Neural crest cell (in vitro differentiated cells): ENCODE results near the gene SSH2. TPM values are rescaled to one million over a fixed set of nuclear protein-coding genes. Genes with fewer than 3 reads are reported as not detected.

ENCODE experiments used
- DNase-seq: peaks from one replicate; pipeline ENCODE4 v3.0.0; 2021; ENCODE audit warnings: low read depth, mixed read lengths, low spot score
- H3K27ac Mint-ChIP-seq: one replicate; pipeline ENCODE4 v1.8.0; 2021; ENCODE audit warnings: mild to moderate bottlenecking, mixed read lengths; ENCODE audit not compliant: unreplicated experiment
- H3K27me3 Mint-ChIP-seq: 2 replicates; pipeline ENCODE4 v1.8.0; 2021; ENCODE audit warnings: low read depth, mild to moderate bottlenecking, mixed read lengths
- H3K36me3 Mint-ChIP-seq: 2 replicates; pipeline ENCODE4 v1.8.0; 2021; ENCODE audit warnings: low read depth, mild to moderate bottlenecking, mixed read lengths
- H3K4me1 Mint-ChIP-seq: 2 replicates; pipeline ENCODE4 v1.8.0; 2021; ENCODE audit warnings: mixed read lengths
- H3K4me3 Mint-ChIP-seq: one replicate; pipeline ENCODE4 v1.8.0; 2021; ENCODE audit warnings: mild to moderate bottlenecking, mixed read lengths
- H3K9me3 Mint-ChIP-seq: 2 replicates; pipeline ENCODE4 v1.8.0; 2021; ENCODE audit warnings: mixed read lengths
- long read RNA-seq: library from polyadenylated mRNA; unstranded; transcript quantifications from one replicate; pipeline ENCODE4 v2.0.0, GENCODE V29; 2020
- total RNA-seq: library from RNA; stranded (reverse); gene quantifications from 2 replicates; pipeline ENCODE4 v1.2.1, GENCODE V29; 2021
- TF ChIP-seq, protein P1 (sequence below): fragments of 200-600 bp; sonication (generic); conservative IDR thresholded peaks from 2 replicates; pipeline ENCODE4 v1.5.0; 2021; ENCODE audit warnings: antibody characterized with exemption, mild to moderate bottlenecking

Gene SSH2, protein sequence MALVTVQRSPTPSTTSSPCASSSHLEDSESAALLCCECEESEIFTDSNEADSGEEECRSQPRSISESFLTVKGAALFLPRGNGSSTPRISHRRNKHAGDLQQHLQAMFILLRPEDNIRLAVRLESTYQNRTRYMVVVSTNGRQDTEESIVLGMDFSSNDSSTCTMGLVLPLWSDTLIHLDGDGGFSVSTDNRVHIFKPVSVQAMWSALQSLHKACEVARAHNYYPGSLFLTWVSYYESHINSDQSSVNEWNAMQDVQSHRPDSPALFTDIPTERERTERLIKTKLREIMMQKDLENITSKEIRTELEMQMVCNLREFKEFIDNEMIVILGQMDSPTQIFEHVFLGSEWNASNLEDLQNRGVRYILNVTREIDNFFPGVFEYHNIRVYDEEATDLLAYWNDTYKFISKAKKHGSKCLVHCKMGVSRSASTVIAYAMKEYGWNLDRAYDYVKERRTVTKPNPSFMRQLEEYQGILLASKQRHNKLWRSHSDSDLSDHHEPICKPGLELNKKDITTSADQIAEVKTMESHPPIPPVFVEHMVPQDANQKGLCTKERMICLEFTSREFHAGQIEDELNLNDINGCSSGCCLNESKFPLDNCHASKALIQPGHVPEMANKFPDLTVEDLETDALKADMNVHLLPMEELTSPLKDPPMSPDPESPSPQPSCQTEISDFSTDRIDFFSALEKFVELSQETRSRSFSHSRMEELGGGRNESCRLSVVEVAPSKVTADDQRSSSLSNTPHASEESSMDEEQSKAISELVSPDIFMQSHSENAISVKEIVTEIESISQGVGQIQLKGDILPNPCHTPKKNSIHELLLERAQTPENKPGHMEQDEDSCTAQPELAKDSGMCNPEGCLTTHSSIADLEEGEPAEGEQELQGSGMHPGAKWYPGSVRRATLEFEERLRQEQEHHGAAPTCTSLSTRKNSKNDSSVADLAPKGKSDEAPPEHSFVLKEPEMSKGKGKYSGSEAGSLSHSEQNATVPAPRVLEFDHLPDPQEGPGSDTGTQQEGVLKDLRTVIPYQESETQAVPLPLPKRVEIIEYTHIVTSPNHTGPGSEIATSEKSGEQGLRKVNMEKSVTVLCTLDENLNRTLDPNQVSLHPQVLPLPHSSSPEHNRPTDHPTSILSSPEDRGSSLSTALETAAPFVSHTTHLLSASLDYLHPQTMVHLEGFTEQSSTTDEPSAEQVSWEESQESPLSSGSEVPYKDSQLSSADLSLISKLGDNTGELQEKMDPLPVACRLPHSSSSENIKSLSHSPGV (N-terminal part only)
- total RNA-seq, result 29.2 and 32.9 TPM in 2 replicates
- long read RNA-seq, partial matches to known transcripts, result 0 of 6 reads
- long read RNA-seq, other reads (novel, unspliced or antisense), result 6 of 6 reads

DNA sequence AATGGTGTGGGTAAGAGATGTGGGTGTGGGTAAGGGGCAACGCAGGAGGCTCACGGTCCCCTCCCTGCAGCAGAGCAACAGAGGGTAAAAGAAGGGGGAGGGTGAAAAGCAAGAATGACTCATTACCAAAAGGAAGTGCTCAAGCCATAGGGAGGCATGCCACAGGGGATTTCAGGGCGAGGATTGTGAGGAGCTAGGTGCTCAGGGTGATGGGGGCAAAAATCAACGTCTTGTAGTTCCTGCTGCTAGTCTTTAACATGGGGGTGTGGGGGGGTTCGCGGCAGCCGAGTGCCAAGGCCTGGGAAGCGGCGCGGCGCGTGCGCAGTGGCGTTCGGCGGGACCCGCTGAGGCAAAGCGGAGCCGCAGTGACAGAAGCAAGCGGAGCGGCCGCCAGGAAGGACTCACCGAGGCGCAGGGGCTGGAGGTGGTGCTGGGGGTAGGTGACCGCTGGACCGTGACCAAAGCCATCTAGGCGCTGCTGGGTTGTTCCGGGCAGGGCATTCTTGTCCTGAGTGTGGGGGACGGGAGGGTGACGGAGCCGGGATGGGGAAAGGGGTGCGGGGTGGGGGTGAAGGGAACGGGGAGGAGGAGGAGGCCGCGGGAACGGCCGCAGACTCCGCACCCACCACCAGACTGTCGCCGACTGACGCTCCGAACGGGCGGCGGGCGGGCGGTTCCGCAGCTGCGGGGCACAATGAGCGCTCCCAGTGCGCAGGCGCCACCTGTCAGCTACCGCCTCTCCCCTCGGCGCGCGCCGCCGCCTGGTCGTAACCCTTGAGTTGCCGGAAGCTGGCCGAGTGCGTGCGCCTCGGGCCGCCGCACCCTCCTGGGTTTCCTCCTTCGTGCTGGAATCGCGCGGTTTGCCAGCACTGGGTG lies at the start of gene SSH2:
TSS of gene SSH2 (minus strand) at position 696 of the 876 bp plus-strand sequence. CDS start at position 468, 228 bp downstream.
- TF ChIP-seq, protein P1, sequence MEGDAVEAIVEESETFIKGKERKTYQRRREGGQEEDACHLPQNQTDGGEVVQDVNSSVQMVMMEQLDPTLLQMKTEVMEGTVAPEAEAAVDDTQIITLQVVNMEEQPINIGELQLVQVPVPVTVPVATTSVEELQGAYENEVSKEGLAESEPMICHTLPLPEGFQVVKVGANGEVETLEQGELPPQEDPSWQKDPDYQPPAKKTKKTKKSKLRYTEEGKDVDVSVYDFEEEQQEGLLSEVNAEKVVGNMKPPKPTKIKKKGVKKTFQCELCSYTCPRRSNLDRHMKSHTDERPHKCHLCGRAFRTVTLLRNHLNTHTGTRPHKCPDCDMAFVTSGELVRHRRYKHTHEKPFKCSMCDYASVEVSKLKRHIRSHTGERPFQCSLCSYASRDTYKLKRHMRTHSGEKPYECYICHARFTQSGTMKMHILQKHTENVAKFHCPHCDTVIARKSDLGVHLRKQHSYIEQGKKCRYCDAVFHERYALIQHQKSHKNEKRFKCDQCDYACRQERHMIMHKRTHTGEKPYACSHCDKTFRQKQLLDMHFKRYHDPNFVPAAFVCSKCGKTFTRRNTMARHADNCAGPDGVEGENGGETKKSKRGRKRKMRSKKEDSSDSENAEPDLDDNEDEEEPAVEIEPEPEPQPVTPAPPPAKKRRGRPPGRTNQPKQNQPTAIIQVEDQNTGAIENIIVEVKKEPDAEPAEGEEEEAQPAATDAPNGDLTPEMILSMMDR, result no peak
- H3K4me3 Mint-ChIP-seq, result no peak within 1 kb of the TSS
- H3K27me3 Mint-ChIP-seq, result no peaks in the 10 kb centered on the region
- peak; percentile 77 for DNase-seq
- H3K27ac Mint-ChIP-seq, result peak within 1 kb of the TSS; percentile 92
- H3K4me1 Mint-ChIP-seq, result peaks cover 21% of the 10 kb centered on the region
- H3K9me3 Mint-ChIP-seq, result no peaks in the 10 kb centered on the region
- H3K36me3 Mint-ChIP-seq, result no peaks in the 10 kb centered on the region

DNA sequence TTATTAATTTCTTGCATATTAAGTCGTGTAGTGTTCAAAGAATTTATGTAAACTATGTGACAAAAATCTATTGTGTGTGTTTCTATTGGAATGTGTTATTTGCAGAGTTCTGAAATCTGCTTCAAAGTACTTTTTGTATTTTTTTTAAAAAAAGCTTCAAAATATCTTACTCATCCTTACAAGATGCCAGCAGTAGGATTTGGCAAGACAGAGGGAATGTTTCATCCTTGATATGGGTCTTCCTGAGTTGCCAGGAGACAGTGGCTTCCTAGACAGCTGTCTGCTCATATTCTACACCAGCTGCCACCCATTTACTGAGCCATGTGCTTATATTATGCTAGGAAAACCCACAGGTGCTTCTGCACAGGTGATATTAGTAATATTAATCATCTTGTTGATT lies 47.8 kb upstream of the SSH2 start:
- DNase-seq, result no peak
- Mint-ChIP-seq H3K27me3 (no peaks in the 10 kb centered on the region), H3K36me3 (no peaks in the 10 kb centered on the region), H3K27ac (no peak overlapping the region), H3K9me3 (no peaks in the 10 kb centered on the region), H3K4me3 (no peak overlapping the region), H3K4me1 (no peaks in the 10 kb centered on the region)
- TF ChIP-seq, protein P1, result no peak

DNA sequence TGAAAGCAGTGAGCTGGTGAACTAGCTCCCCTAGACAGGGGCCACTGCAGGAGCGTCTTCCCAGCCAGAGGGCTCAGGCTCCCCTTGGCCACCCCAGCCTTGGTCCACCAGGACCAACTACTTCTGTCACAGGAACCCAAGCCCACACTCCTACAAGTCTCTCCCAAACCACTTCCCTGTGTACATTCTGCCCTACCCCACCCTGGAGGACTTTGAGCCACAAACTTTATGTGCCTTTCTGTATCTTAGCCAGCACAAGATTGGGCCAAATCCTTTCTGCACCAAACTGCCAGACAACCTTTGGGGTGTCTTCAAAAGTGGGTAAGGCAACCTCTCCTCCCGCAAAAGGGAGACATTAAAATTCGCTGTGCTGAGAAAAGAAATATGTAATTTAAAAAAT lies 43.0 kb upstream of the SSH2 start:
- no peaks in the 10 kb centered on the region for H3K36me3 Mint-ChIP-seq
- no peak overlapping the region for H3K4me3 Mint-ChIP-seq
- no peak overlapping the region for H3K27ac Mint-ChIP-seq
- no peaks in the 10 kb centered on the region for H3K4me1 Mint-ChIP-seq
- no peaks in the 10 kb centered on the region for H3K27me3 Mint-ChIP-seq
- DNase-seq, result no peak
- no peaks in the 10 kb centered on the region for H3K9me3 Mint-ChIP-seq
- TF ChIP-seq, protein P1, result no peak

DNA sequence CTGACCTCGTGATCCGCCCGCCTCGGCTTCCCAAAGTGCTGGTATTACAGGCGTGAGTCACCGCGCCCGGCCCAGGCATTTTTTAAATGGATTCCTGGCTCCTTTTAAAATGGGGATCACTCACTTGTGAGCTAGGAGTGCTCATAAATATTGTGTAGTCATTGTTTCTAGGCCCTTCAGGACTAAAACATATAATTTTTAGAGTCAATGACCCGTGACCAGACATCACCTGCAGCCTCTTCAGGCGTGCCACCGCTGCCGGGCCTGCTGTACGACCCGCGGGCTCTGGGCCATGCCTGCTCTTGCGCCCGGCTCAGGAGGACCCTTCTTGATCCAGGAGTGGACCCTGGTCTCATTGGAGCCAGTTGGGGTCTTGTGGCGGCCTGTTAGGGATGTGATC lies 42.2 kb upstream of the SSH2 start:
- Mint-ChIP-seq H3K27ac (no peak overlapping the region), H3K27me3 (no peaks in the 10 kb centered on the region), H3K4me1 (no peaks in the 10 kb centered on the region), H3K9me3 (no peaks in the 10 kb centered on the region), H3K4me3 (no peak overlapping the region), H3K36me3 (no peaks in the 10 kb centered on the region)
- DNase-seq, result no peak
- TF ChIP-seq, protein P1, result no peak
